HEK293 (cell line): ENCODE data around the gene FXYD4.

Source experiments
- CTCF ChIA-PET: fragments of 350-600 bp; formaldehyde crosslinking; extraction: SDS; loops from one replicate; lab custom pipeline; 2021; ENCODE audit warnings: antibody characterized with exemption; lab: Yijun Ruan, JAX
- POLR2A ChIA-PET: fragments of 300-600 bp; formaldehyde crosslinking; extraction: SDS; loops from one replicate; lab custom pipeline; 2020; ENCODE audit warnings: antibody characterized with exemption, inconsistent platforms; lab: Yijun Ruan, JAX
- H3K27ac ChIP-seq: fragments of 200-500 bp; sonication (Bioruptor generic); 2 replicates; pipeline ENCODE4 v1.5.1; 2014; ENCODE audit warnings: low read depth, low read length, control low read depth, inconsistent platforms; ENCODE audit errors: extremely low read depth
- H3K36me3 ChIP-seq, 2 experiments: fragments of 200-500 bp in 1 of 2; sonication (Bioruptor generic) in 1 of 2; 1 replicate in 1 of 2; 2 replicates in 1 of 2; pipeline ENCODE4 v1.5.1; 2014 to 2017; ENCODE audit warnings: inconsistent platforms in 2 of 2, low read length in 2 of 2; ENCODE audit not compliant: control insufficient read depth in 2 of 2, insufficient read depth in 1 of 2
- H3K4me1 ChIP-seq: fragments of 200-500 bp; sonication (Bioruptor generic); 2 replicates; pipeline ENCODE4 v1.5.1; 2014; ENCODE audit warnings: mild to moderate bottlenecking, low read length, inconsistent platforms; ENCODE audit not compliant: control insufficient read depth, insufficient read depth
- H3K4me3 ChIP-seq: 2 replicates; pipeline ENCODE4 v1.5.1; 2011; ENCODE audit warnings: low read depth, mild to moderate bottlenecking, control low read depth, low read length, moderate library complexity
- H3K9me3 ChIP-seq: fragments of 200-500 bp; sonication (Bioruptor generic); 2 replicates; pipeline ENCODE4 v1.5.1; 2014; ENCODE audit warnings: low read depth, low read length, inconsistent platforms; ENCODE audit not compliant: control insufficient read depth, insufficient read depth
- KLF7 ChIP-seq: fragments of 450-650 bp; formaldehyde crosslinking; IDR thresholded peaks from 2 replicates; pipeline ENCODE4 v1.5.1; 2016; ENCODE audit warnings: missing biosample characterization, missing genetic modification characterization, borderline replicate concordance
- SETDB1 ChIP-seq: IDR thresholded peaks from one replicate; pipeline ENCODE4 v1.6.1; 2017; ENCODE audit warnings: mild to moderate bottlenecking, low read length, moderate library complexity, mixed read lengths; ENCODE audit not compliant: insufficient read length
- ZFP41 ChIP-seq: fragments of 450-650 bp; formaldehyde crosslinking; IDR thresholded peaks from 2 replicates; pipeline ENCODE4 v1.5.1; 2016; ENCODE audit warnings: missing biosample characterization, missing genetic modification characterization, borderline replicate concordance
- ZNF211 ChIP-seq: fragments of 450-650 bp; formaldehyde crosslinking; IDR thresholded peaks from 2 replicates; pipeline ENCODE4 v1.5.1; 2016; ENCODE audit warnings: low read depth, missing biosample characterization, missing genetic modification characterization
- ZNF221 ChIP-seq: fragments of 450-650 bp; formaldehyde crosslinking; IDR thresholded peaks from 2 replicates; pipeline ENCODE4 v1.5.1; 2017; ENCODE audit warnings: missing biosample characterization, missing genetic modification characterization, borderline replicate concordance
- ZNF324 ChIP-seq: fragments of 450-650 bp; formaldehyde crosslinking; IDR thresholded peaks from 2 replicates; pipeline ENCODE4 v1.5.1; 2016; ENCODE audit warnings: missing biosample characterization, missing genetic modification characterization
- ZNF404 ChIP-seq: fragments of 450-650 bp; formaldehyde crosslinking; IDR thresholded peaks from 2 replicates; pipeline ENCODE4 v1.5.1; 2017; ENCODE audit warnings: missing biosample characterization, missing genetic modification characterization
- ZNF548 ChIP-seq: fragments of 450-650 bp; formaldehyde crosslinking; IDR thresholded peaks from 2 replicates; pipeline ENCODE4 v1.5.1; 2016; ENCODE audit warnings: missing biosample characterization, missing genetic modification characterization
- ZNF658 ChIP-seq: fragments of 450-650 bp; formaldehyde crosslinking; IDR thresholded peaks from 2 replicates; pipeline ENCODE4; 2016; ENCODE audit warnings: missing biosample characterization, missing genetic modification characterization
- ZNF791 ChIP-seq: fragments of 450-650 bp; formaldehyde crosslinking; IDR thresholded peaks from 2 replicates; pipeline ENCODE4 v1.5.1; 2016; ENCODE audit warnings: missing biosample characterization, missing genetic modification characterization
- ZNF830 ChIP-seq: fragments of 450-650 bp; IDR thresholded peaks from 2 replicates; pipeline ENCODE4 v1.5.0; 2018; ENCODE audit warnings: missing biosample characterization, missing genetic modification characterization, low read depth, mild to moderate bottlenecking, moderate library complexity
- ZSCAN30 ChIP-seq: fragments of 450-650 bp; IDR thresholded peaks from 2 replicates; pipeline ENCODE4 v1.5.1; 2018; ENCODE audit warnings: missing biosample characterization, mild to moderate bottlenecking, missing genetic modification characterization, moderate library complexity
- TF ChIP-seq, protein P1 (sequence below): fragments of 450-650 bp; formaldehyde crosslinking; IDR thresholded peaks from 2 replicates; pipeline ENCODE4 v1.5.1; 2016; ENCODE audit warnings: missing biosample characterization, missing genetic modification characterization
- TF ChIP-seq, protein P2 (sequence below): fragments of 450-650 bp; formaldehyde crosslinking; IDR thresholded peaks from 2 replicates; pipeline ENCODE4 v1.5.1; 2016; ENCODE audit warnings: missing biosample characterization, missing genetic modification characterization
- TF ChIP-seq, protein P3 (sequence below): fragments of 450-650 bp; formaldehyde crosslinking; IDR thresholded peaks from 2 replicates; pipeline ENCODE4 v1.5.1; 2016; ENCODE audit warnings: missing biosample characterization, missing genetic modification characterization
- TF ChIP-seq, protein P4 (sequence below): fragments of 450-650 bp; formaldehyde crosslinking; IDR thresholded peaks from 2 replicates; pipeline ENCODE4 v1.5.1; 2016; ENCODE audit warnings: missing biosample characterization, missing genetic modification characterization, low read depth
- TF ChIP-seq, protein P5 (sequence below): fragments of 450-650 bp; formaldehyde crosslinking; IDR thresholded peaks from 2 replicates; pipeline ENCODE4 v1.5.1; 2017; ENCODE audit warnings: missing biosample characterization, missing genetic modification characterization
- TF ChIP-seq, protein P6 (sequence below): fragments of 450-650 bp; formaldehyde crosslinking; IDR thresholded peaks from 2 replicates; pipeline ENCODE4 v1.5.1; 2016; ENCODE audit warnings: missing biosample characterization, missing genetic modification characterization

FXYD4 gene

DNA sequence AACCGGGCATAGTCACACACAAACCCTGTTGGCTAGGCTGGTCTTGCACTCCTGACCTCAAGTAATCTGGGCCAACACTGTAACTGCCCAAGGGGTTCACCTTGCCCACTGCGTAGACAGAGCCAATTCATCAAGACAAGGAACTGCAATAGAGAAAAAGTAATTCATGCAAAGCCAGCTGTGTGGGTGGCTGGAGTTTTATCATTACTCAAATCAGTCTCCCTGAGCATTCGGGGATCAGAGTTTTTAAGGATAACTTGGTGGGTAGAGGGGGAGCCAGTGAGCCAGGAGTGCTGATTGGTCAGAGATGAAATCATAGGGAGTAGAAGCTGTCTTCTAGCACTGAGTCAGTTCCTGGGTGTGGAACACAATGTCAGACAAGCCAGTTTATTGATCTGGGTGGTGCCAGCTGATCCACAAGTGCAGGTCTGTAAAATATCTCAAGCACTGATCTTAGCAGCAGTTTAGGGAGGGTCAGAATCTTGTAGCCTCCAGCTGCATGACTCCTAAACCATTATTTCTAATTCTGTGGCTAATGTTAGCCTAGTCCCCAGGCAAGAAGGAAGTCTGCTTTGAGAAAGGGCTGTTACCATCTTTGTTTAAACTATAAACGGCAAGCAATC is 15.6 kb upstream of the FXYD4 start (continued):
- TF ChIP-seq, protein P1, sequence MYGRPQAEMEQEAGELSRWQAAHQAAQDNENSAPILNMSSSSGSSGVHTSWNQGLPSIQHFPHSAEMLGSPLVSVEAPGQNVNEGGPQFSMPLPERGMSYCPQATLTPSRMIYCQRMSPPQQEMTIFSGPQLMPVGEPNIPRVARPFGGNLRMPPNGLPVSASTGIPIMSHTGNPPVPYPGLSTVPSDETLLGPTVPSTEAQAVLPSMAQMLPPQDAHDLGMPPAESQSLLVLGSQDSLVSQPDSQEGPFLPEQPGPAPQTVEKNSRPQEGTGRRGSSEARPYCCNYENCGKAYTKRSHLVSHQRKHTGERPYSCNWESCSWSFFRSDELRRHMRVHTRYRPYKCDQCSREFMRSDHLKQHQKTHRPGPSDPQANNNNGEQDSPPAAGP (tag by site-specific recombination): peak; percentile 92

DNA sequence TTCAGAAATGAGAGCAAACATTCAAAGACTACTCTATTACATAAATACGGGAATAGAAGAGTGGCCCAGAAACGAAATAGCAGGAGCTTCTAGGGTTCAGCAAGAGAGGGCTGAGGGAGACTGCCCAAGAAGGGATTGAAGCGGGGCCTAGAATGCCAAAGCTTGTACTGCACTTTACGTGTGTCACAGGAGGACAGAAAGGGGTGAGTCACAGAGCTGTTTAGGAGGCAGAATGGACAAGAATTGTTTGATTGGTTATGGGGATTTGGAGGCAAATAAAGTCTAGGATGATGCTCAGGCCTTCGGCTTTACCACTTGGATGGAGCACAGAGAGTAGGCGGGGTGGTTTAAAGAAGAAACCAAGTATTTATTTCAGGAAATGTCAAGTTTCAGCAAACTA is 11.3 kb upstream of the FXYD4 start:
- ChIA-PET CTCF (interaction anchor here (0.6 kb wide), 1 partner anchor 8 kb away, joined by 3 read pairs; no protein-coding TSS in a partner anchor), POLR2A (interaction anchor here (0.7 kb wide), 2 partner anchors 40 to 68 kb away, joined by 3 read pairs; no protein-coding TSS in a partner anchor)
- TF ChIP-seq ZNF791 (tag by site-specific recombination) (no peak), ZSCAN30 (tag by site-specific recombination) (no peak), ZNF211 (tag by site-specific recombination) (no peak), ZNF324 (tag by site-specific recombination) (no peak), ZFP41 (tag by site-specific recombination) (no peak), KLF7 (no peak), ZNF404 (no peak)
- TF ChIP-seq, protein P2, sequence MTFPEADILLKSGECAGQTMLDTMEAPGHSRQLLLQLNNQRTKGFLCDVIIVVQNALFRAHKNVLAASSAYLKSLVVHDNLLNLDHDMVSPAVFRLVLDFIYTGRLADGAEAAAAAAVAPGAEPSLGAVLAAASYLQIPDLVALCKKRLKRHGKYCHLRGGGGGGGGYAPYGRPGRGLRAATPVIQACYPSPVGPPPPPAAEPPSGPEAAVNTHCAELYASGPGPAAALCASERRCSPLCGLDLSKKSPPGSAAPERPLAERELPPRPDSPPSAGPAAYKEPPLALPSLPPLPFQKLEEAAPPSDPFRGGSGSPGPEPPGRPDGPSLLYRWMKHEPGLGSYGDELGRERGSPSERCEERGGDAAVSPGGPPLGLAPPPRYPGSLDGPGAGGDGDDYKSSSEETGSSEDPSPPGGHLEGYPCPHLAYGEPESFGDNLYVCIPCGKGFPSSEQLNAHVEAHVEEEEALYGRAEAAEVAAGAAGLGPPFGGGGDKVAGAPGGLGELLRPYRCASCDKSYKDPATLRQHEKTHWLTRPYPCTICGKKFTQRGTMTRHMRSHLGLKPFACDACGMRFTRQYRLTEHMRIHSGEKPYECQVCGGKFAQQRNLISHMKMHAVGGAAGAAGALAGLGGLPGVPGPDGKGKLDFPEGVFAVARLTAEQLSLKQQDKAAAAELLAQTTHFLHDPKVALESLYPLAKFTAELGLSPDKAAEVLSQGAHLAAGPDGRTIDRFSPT: no peak
- TF ChIP-seq, protein P3, sequence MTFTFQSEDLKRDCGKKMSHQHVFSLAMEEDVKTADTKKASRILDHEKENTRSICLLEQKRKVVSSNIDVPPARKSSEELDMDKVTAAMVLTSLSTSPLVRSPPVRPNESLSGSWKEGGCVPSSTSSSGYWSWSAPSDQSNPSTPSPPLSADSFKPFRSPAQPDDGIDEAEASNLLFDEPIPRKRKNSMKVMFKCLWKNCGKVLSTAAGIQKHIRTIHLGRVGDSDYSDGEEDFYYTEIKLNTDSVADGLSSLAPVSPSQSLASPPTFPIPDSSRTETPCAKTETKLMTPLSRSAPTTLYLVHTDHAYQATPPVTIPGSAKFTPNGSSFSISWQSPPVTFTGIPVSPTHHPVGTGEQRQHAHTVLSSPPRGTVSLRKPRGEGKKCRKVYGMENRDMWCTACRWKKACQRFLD: no peak
- TF ChIP-seq, protein P4, sequence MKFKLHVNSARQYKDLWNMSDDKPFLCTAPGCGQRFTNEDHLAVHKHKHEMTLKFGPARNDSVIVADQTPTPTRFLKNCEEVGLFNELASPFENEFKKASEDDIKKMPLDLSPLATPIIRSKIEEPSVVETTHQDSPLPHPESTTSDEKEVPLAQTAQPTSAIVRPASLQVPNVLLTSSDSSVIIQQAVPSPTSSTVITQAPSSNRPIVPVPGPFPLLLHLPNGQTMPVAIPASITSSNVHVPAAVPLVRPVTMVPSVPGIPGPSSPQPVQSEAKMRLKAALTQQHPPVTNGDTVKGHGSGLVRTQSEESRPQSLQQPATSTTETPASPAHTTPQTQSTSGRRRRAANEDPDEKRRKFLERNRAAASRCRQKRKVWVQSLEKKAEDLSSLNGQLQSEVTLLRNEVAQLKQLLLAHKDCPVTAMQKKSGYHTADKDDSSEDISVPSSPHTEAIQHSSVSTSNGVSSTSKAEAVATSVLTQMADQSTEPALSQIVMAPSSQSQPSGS (tag by site-specific recombination): no peak
- 0 out of 2 replicates have a peak, but pooled peaks cover 3% of the 10 kb centered on the region for H3K4me1 ChIP-seq
- no peak overlapping the region for H3K4me3 ChIP-seq
- no peak overlapping the region for H3K27ac ChIP-seq
- H3K9me3 ChIP-seq: no peaks in the 10 kb centered on the region
- no peaks in the 10 kb centered on the region for H3K36me3 ChIP-seq

DNA sequence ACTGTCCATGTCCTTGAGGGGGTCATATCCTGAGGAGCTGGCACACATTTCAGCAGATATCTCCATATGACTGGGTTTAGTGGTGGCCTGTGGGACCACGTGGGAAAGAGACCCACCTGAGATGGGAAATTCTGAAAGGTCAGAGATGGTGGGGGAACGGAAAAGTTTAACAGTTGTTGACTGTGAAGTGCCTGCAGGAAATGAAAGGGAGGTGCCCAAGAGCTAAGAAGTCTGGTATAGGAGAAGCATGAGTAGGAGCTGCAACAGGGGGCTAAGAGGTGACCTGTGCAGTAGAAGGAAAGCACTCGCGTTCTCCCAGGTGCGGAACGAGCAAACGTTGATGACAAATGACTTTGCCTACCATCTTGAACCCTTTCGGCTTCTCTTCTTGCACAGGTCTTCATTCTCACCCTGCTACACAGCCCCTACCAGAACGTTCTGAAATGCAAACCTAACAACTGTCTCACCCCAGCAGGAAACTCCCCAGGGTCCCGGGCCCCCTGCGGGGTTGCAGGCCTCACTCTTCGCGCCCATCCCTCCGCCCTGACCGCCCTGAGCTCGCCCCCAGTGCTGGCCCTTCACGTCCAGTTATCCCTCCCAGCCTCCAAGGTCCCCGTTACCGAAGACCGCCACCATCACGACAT is 9.8 kb upstream of the FXYD4 start:
- ChIA-PET POLR2A (no interaction called here), CTCF (no interaction called here)
- no peaks in the 10 kb centered on the region for H3K4me1 ChIP-seq
- H3K4me3 ChIP-seq: peak overlapping the region; percentile 6; the same call in 1 of the 2 replicates
- H3K9me3 ChIP-seq: no peaks in the 10 kb centered on the region
- no peak overlapping the region for H3K27ac ChIP-seq
- H3K36me3 ChIP-seq: no peaks in the 10 kb centered on the region
- TF ChIP-seq ZNF830 (tag by site-specific recombination): no peak
- TF ChIP-seq ZNF548 (tag by site-specific recombination): no peak
- TF ChIP-seq, protein P5, sequence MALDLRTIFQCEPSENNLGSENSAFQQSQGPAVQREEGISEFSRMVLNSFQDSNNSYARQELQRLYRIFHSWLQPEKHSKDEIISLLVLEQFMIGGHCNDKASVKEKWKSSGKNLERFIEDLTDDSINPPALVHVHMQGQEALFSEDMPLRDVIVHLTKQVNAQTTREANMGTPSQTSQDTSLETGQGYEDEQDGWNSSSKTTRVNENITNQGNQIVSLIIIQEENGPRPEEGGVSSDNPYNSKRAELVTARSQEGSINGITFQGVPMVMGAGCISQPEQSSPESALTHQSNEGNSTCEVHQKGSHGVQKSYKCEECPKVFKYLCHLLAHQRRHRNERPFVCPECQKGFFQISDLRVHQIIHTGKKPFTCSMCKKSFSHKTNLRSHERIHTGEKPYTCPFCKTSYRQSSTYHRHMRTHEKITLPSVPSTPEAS: no peak
- no peak for TF ChIP-seq ZNF221
- TF ChIP-seq, protein P6, sequence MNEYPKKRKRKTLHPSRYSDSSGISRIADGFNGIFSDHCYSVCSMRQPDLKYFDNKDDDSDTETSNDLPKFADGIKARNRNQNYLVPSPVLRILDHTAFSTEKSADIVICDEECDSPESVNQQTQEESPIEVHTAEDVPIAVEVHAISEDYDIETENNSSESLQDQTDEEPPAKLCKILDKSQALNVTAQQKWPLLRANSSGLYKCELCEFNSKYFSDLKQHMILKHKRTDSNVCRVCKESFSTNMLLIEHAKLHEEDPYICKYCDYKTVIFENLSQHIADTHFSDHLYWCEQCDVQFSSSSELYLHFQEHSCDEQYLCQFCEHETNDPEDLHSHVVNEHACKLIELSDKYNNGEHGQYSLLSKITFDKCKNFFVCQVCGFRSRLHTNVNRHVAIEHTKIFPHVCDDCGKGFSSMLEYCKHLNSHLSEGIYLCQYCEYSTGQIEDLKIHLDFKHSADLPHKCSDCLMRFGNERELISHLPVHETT (tag by site-specific recombination): no peak
- no peak for TF ChIP-seq SETDB1
- no peak for TF ChIP-seq ZNF658 (tag by site-specific recombination)
